ENCODE measurements around the gene PTGR3.

- TF ChIP-seq, protein P1, sequence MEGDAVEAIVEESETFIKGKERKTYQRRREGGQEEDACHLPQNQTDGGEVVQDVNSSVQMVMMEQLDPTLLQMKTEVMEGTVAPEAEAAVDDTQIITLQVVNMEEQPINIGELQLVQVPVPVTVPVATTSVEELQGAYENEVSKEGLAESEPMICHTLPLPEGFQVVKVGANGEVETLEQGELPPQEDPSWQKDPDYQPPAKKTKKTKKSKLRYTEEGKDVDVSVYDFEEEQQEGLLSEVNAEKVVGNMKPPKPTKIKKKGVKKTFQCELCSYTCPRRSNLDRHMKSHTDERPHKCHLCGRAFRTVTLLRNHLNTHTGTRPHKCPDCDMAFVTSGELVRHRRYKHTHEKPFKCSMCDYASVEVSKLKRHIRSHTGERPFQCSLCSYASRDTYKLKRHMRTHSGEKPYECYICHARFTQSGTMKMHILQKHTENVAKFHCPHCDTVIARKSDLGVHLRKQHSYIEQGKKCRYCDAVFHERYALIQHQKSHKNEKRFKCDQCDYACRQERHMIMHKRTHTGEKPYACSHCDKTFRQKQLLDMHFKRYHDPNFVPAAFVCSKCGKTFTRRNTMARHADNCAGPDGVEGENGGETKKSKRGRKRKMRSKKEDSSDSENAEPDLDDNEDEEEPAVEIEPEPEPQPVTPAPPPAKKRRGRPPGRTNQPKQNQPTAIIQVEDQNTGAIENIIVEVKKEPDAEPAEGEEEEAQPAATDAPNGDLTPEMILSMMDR (IDR thresholded peaks at IDR 0.05; ENCODE audit: borderline replicate concordance, extremely low read depth, low read length, poor library complexity, severe bottlenecking) = no peak
- no peak for TF ChIP-seq EZH2 (IDR thresholded peaks at IDR 0.05; ENCODE audit: borderline replicate concordance, low read depth, low read length, severe bottlenecking)
Measured at GRCh38 chr18:75221897-75222296, 13.0 kb upstream of the PTGR3 start.
